ENCODE data around the gene DTNB.
"Not testable (repeated sequence)": the region's sequence is repeated elsewhere in the genome, so short reads cannot be mapped to it uniquely, and the experiment has no call there.

Gene DTNB

GRCh38 chr2:25673300-25674076 is at the start of gene DTNB:
TSS of gene DTNB (minus strand) at chr2:25673577. CDS start at chr2:25652660, 20,917 bp downstream.
- DNase-seq, result peak; percentile 86

DNA sequence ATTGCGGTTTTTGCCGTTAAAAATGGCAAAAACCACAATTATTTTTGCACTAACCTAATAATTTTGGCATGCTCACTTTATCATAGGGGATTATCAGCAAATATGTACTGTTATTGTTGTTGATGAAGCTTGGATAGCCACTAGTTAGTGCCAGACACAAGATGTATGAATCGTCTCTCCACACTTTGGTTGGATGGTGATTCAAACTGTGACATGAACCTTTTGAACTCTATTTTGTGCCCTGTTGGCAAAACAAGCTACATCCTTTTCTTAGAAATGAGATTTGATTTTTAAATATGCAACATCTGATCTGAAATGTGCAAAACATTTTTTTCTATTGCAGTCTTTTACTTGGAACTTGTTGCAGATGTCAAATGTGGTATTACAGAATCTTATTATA is 48.8 kb upstream of the DTNB start:
- no peak for DNase-seq

DNA sequence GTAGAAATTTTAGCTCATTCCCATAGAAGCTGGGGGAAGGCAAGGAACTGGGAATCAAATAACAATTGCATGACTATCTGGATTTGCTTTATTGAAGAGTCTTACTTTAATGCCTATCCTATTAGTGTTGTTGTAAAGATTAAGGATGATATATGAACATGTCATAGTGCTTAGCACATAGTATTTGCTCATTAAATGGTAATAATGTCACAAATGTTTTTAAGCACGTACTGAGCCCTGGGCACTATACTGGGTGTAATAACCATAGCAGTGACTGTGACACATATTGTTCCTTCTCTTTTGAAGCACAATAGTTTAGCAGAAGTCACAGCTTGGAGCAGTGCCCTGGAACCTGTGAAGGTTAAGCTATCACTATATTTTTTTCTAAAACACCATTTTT is 47.2 kb upstream of the DTNB start:
- no peak for DNase-seq

GRCh38 chr2:25714740-25715139 is 41.4 kb upstream of the DTNB start:
- DNase-seq, result no peak

DNA sequence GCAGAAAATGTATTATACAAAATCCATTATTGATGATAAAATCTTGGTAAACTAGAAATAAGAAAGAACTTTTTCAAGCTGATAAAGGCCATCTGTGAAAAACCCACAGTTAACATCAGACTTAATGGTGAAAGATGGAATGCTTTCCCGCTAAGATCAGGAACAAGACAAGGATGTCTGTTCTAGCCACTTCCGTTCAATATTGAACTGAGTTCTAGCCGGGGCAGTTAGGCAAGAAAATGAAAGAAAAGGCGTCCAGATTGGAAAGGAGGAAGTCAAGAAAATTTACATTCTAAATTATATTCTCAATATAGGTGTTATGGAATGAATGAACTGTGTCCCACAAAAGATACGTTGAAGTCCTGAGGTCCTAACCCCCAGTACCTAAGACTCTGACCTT is 39.1 kb upstream of the DTNB start:
- DNase-seq, result no peak

- DNase-seq, result no peak
Observed at GRCh38 chr2:25711675-25712354, 38.4 kb upstream of the DTNB start.

DNA sequence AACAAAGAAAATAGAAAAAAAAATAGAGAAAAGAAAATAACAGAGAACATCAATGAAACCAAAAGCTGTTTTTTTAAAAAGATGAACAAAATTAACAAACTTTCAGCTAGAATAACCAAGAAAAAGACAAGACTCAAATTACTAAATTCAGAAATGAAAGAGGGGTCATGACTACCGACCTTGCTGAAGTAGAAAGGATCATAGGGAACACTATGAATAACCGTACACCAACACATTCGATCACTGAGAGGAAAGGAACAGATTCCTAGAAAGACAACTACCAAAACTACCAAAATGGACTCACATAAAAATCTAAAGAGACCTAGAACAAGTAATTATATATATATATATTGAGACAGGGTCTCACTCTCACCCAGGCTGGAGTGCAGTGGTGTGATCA is 37.4 kb upstream of the DTNB start:
- no peak for DNase-seq

GRCh38 chr2:25709349-25709748 is 36.0 kb upstream of the DTNB start:
- DNase-seq, result no peak

GRCh38 chr2:25707927-25708590 is 34.7 kb upstream of the DTNB start:
- no peak for DNase-seq

DNA sequence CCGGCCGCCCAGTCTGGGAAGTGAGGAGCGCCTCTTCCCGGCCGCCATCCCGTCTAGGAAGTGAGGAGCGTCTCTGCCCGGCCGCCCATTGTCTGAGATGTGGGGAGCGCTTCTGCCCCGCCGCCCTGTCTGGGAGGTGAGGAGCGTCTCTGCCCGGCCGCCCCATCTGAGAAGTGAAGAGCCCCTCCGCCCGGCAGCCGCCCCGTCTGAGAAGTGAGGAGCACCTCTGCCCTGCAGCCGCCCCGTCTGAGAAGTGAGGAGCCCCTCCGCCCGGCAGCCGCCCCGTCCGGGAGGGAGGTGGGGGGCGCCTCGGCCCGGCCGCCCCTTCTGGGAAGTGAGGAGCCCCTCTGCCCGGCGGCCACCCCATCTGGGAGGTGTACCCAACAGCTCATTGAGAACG is 32.2 kb upstream of the DTNB start:
- not testable (repeated sequence) for DNase-seq

DNA sequence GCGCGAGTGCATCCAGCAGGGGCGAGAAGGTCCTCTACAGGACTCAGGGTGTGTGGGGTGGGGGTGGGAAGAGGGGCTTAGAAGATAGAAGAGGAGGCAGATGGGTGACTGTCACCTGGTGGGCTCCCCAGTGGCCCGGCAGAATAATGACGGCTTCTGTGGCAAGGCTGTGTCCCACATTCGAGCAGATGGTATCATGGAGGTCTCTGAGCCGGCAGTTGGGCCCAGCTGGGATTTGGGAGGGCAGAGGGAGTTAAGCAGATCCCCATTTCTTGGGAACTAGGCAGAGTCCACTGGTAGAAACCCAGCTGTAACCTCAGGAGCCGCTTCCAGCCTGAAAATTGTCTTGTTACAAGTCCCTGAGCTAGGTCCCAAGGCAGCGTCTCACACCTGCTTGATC is 28.4 kb upstream of the DTNB start:
- no peak for DNase-seq

GRCh38 chr2:25700221-25700660 is 26.9 kb upstream of the DTNB start:
- DNase-seq, result no peak

DNA sequence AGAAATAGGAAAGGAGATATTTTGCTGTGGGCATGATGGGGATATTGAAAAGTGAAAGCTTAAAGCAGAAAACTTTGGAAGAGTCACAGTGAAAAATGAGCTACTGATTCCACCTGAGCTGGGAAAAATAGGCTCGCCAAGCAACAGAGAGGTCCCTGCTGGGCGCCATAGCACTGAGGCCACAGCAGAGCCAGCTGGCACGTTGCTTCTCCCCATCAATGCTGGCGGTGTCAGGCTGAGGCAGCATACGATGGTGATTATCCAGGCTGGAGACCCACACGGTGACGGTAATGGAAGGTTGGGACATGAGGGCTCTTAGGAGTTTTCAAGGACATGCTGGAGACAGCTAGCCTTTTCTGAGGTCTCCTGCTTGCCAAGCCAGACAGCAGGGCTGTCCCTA is 25.8 kb upstream of the DTNB start:
- no peak for DNase-seq

DNA sequence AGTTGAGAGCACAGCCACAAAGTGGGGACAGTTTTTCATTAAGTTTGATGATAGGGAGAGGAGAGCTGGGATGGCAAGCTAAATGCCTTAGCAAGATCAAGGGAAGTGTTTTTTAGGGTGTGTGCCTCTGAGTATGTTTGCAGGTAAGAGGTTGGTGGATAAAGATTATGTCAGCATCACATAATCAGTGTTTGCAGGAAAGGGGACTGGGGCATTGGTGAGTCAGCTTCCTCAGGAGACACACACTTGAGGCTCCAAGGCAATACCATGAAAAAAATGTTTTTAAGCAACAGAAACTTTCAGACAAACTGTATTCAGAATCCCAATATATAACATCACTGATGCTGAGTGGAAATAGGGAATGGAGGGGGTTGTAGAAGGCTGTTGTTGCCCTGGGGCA is 25.4 kb upstream of the DTNB start:
- DNase-seq, result no peak

DNA sequence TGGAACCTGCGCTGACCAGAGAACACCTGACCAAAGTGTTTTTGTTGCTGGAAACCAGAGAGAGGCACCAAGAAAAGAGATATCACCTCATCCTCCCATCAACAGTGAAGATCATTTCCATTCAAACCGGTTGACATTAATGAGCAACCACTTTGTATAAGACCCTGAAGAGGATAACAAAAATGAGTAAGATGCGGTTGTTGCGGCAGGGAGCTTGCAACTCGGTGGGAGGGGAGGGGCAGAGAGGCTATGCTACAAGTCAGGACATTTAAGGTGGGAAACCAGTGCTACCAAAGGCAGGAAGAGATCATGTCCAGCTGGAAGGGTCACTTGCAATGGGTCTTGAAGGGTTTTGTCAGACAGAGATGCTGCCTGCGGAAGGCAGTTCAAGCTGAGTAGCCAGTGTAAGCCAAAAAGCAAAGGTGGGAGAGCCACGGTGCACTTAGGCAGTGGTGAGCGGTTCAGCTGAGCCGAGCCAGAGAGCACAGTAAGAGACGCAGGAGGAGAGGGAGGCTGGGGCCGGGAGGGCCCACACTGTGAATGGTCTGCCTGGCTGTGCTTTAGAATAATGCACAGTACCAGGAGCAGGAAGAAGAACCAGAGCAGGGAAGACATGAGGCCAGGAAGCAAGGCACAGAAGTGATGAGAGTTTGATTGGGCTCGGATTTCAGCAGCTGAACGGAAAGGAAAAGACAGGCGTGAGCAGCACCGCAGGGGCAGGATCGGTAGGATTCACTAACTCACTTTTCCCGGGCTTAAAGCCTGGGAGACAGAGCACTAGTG is 24.4 kb upstream of the DTNB start:
- no peak for DNase-seq

DNA sequence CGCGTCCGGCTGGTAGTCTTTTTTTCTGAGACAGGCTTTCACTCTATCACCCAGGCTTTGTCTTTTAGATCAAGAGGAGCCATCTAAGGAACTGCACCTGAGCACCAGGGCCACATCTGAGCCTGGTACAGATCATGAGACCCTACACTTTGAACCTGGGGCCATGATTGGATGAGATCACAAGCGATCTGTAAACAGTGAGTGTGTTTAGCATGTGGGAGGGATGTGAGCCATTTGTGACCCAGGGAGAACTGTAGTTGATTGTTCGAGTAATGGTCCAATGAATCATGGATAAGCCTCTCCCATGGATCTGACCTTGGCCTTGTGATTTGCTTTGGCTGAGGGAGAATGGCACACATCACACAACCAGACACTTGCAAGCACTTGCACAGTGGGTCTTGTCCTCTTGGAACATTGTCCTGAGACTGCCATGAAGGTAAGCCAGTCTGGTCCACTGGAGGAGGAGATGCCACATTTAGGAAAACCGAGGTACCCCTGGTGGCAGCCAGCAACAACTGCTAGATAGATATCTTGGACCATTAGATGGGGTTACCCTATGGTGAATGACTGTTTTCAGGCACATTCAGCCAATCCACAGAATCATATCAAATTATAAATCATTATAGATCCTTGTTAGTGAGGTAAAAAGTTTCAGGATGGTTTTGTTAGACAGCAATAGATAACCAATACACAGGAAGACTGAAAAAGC is 19.5 kb upstream of the DTNB start:
- no peak for DNase-seq

DNA sequence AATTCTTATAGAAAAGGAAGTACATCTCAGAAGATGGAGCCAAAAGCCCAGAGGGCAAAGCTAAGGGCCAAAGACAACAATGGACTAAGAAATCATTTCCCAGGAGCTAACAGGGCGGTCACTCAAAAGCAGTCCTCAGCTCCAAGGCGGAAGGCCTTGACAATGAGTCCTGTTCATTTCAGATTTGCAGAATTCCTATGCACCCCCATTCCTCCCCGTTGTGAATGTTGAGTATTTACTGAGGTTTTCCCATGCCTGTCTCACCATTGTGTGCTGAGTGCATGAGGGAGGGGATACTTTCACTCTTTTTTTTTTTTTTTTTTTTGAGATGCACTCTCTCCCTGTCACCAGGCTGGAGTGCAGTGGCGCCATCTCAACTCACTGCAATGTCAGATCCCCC is 18.8 kb upstream of the DTNB start:
- DNase-seq, result no peak

GRCh38 chr2:25690058-25690457 is 16.7 kb upstream of the DTNB start:
- no peak for DNase-seq

- DNase-seq, result no peak
Observed at GRCh38 chr2:25688236-25688635, 14.9 kb upstream of the DTNB start.

- DNase-seq, result no peak
Observed at GRCh38 chr2:25685741-25686140, 12.4 kb upstream of the DTNB start.

- DNase-seq, result no peak
Observed at GRCh38 chr2:25684577-25685473, 11.4 kb upstream of the DTNB start.
